Caki2 (cell line): ENCODE results near the gene OR13J1. TPM values are rescaled to one million over a fixed set of nuclear protein-coding genes. Genes with fewer than 3 reads are reported as not detected.

Source experiments
- total RNA-seq: library from RNA; depleted of rRNA; stranded (reverse); fragments of >200 nt; shearing (Covaris generic); gene quantifications from 2 replicates; pipeline ENCODE4 v1.2.3, GENCODE V29; 2014; ENCODE audit warnings: low replicate concordance; rRNA removed

OR13J1 gene
- total RNA-seq, 1 experiment from 2014 or later = not detected

Other genes starting within 250 kb of the OR13J1 start
- not detected in 2 replicates for gene SIT1, start 219.5 kb downstream of the OR13J1 start, total RNA-seq
- gene RMRP, start 212.4 kb downstream of the OR13J1 start, total RNA-seq = 4,579 and 6,436 TPM in 2 replicates
- gene CCDC107, start 212.1 kb downstream of the OR13J1 start, total RNA-seq = 3.5 and 19.6 TPM in 2 replicates
- 7.8 and 10.4 TPM in 2 replicates for gene ARHGEF39, start 205.2 kb downstream of the OR13J1 start, total RNA-seq
- gene CA9, start 196.5 kb downstream of the OR13J1 start, total RNA-seq = 0.30 and 11.6 TPM in 2 replicates
- 2.4 and 7.8 TPM in 2 replicates for gene TPM2, start 180.5 kb downstream of the OR13J1 start, total RNA-seq
- 106 and 122 TPM in 2 replicates for gene TLN1, start 138.2 kb downstream of the OR13J1 start, total RNA-seq
- 53.3 and 55.1 TPM in 2 replicates for gene CREB3, start 137.7 kb downstream of the OR13J1 start, total RNA-seq
- gene GBA2, start 121.2 kb downstream of the OR13J1 start, total RNA-seq = 17.7 and 24.7 TPM in 2 replicates
- 5.7 and 7.4 TPM in 2 replicates for gene RGP1, start 121.1 kb downstream of the OR13J1 start, total RNA-seq
- gene MSMP, start 116.1 kb downstream of the OR13J1 start, total RNA-seq = not detected in 2 replicates
- 2.0 TPM in 1 of 2 replicates, not detected in the other for gene NPR2, start 78.8 kb downstream of the OR13J1 start, total RNA-seq
- gene SPAG8, start 58.1 kb downstream of the OR13J1 start, total RNA-seq = 0.24 TPM in 1 of 2 replicates, not detected in the other
- gene HINT2, start 55.4 kb downstream of the OR13J1 start, total RNA-seq = 21.5 and 75.0 TPM in 2 replicates
- gene FAM221B, start 41.7 kb downstream of the OR13J1 start, total RNA-seq = not detected in 2 replicates
- 0.38 and 1.5 TPM in 2 replicates for gene TMEM8B, start 41.2 kb downstream of the OR13J1 start, total RNA-seq
- gene HRCT1, start 35.8 kb upstream of the OR13J1 start, total RNA-seq = 26.7 and 36.7 TPM in 2 replicates
- not detected in 2 replicates for gene SPAAR, start 39.1 kb upstream of the OR13J1 start, total RNA-seq
- not detected in 2 replicates for gene OR2S2, start 87.8 kb upstream of the OR13J1 start, total RNA-seq
- gene RECK, start 166.5 kb upstream of the OR13J1 start, total RNA-seq = 5.4 and 7.8 TPM in 2 replicates